HG02970 (cell line): ENCODE data around the gene DCUN1D2.
"Not testable (repeated sequence)": the region's sequence is repeated elsewhere in the genome, so short reads cannot be mapped to it uniquely, and the experiment has no call there.

Experiments
- ATAC-seq: cut with Tn5 transposase; IDR thresholded peaks from one replicate; pipeline ENCODE4 v1.9.1; 2021; ENCODE audit warnings: mild to moderate bottlenecking, moderate library complexity, moderate number of reproducible peaks; ENCODE audit not compliant: unreplicated experiment, low FRiP score

Gene DCUN1D2

DNA sequence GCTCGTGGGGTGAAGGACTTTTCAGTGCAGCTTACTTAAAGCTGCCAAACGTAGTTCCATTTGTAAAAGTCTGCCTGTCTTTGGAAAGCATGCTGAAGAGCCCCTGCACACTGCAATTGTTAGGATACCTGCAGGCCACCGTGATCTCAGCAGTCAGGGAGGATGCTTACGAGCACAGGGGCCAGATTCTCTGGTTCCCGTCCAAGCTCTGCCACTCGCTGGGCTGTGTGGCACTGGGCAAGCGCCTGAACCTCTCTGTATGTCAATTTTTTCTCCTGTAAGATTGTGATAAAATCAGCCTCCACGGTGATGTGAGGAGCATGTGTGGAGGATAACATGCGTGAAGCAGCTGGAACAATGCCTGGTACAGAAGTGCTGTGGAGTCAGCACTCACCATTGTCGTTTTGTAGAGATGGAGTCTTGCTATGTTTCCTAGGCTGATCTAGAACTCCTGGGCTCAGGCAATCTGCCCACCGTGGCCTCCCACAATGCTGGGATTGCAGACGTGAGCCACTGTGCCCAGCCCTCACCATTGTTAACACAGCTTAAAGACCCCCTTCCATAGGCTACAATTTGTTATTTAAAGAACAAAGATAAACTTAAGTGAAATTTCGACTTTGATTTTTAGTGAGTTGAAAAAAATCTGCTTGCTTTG lies 40.7 kb downstream of the DCUN1D2 start:
- ATAC-seq: no peak

GRCh38 chr13:113448885-113449692 lies 41.4 kb downstream of the DCUN1D2 start:
- no peak for ATAC-seq

- no peak for ATAC-seq
Measured at GRCh38 chr13:113448545-113448884, 42.0 kb downstream of the DCUN1D2 start.

DNA sequence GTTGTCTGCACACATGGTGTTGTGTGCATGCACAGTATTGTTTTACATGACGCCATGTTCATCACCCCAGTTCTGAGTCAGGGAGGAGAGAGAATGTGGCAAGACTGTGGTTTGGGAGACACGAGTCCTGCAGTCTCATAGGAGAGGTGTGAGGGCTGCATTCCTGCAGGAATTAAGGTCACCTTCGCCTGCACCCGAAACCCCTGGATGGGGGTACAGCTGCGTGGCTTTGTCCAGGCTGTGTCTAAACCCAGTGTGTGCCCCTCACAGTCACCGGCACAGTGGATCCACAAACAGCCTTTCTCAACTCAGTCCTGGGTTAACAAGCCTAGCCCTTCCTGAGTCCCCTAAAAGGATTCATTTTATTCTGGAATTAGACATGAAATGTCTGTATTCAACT lies 42.9 kb downstream of the DCUN1D2 start:
- ATAC-seq: no peak

DNA sequence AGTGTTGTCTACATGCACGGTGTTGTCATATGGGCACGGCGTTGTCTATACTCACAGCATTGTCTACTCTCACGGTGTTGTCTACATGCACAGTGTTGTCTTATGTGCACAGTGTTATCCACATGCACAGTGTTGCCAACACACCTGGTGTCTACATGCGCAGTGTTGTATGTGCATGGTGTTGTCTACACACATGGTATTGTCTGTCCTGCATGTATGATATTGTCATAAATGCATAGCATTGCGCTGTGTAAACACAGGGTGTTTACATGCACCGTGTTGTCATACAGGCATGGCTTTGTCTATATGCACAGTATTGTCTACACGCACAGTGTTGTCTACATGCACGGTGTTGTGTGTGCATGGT lies 44.0 kb downstream of the DCUN1D2 start:
- no peak for ATAC-seq

GRCh38 chr13:113445791-113446487 lies 44.6 kb downstream of the DCUN1D2 start:
- no peak for ATAC-seq

DNA sequence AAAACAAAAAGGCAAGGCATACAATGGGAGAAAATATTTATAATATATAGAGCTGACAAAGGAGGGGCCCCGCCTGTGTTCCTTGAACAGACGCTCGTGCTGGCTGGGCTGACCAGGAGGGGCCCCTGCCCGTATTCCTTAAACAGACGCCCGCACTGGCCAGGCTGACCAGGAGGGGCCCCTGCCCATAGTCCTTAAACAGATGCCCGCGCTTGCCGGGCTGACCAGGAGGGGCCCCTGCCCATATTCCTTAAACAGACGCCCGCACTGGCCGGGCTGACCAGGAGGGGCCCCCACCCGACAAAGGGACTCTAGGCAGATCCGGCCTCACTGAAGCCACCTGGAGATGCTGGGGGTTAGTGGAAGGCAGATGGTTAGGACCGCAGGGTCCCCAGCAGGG lies 46.5 kb downstream of the DCUN1D2 start:
- no peak for ATAC-seq

GRCh38 chr13:113442985-113443362 lies 47.5 kb downstream of the DCUN1D2 start:
- ATAC-seq: no peak

GRCh38 chr13:113442354-113442984 lies 48.0 kb downstream of the DCUN1D2 start:
- ATAC-seq: no peak

GRCh38 chr13:113441661-113442060 lies 48.9 kb downstream of the DCUN1D2 start:
- no peak for ATAC-seq

GRCh38 chr13:113437408-113438010 lies 53.0 kb downstream of the DCUN1D2 start:
- no peak for ATAC-seq

GRCh38 chr13:113436866-113437265 lies 53.6 kb downstream of the DCUN1D2 start:
- ATAC-seq: not testable (repeated sequence)

DNA sequence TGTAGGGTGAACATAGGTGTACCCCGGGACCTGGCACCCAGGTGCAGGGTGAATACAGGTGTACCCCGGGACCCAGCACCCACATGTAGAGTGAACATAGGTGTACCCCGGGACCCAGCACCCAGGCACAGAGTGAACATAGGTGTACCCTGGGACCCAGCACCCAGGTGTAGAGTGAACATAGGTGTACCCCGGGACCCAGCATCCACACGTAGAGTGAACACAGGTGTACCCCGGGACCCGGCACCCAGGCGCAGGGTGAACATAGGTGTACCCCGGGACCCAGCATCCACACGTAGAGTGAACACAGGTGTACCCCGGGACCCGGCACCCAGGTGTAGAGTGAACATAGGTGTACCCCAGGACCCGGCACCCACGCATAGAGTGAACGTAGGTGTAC lies 54.6 kb downstream of the DCUN1D2 start:
- ATAC-seq: not testable (repeated sequence)

GRCh38 chr13:113433391-113433916 lies 57.1 kb downstream of the DCUN1D2 start:
- ATAC-seq: no peak

GRCh38 chr13:113432506-113433270 lies 57.8 kb downstream of the DCUN1D2 start:
- ATAC-seq: no peak

DNA sequence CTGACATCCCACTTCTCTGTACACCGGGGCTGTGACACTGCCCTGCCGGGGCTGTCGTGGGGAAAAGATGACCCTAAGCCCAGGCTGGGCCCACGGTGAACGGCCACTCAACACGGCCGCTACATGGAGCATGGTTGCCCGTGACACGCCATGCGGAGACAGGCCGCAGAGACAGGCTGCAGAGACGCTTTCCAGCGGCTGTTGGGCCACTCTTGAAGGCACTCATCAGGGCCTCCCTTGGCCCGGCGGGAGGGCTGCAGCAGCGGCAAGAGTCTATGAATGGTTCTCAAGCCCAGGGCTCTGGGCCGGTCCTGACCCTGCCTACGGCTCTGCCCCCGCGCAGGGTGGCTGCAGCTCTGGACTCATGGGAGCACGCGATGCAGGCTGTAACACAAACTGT lies 59.3 kb downstream of the DCUN1D2 start:
- no peak for ATAC-seq

DNA sequence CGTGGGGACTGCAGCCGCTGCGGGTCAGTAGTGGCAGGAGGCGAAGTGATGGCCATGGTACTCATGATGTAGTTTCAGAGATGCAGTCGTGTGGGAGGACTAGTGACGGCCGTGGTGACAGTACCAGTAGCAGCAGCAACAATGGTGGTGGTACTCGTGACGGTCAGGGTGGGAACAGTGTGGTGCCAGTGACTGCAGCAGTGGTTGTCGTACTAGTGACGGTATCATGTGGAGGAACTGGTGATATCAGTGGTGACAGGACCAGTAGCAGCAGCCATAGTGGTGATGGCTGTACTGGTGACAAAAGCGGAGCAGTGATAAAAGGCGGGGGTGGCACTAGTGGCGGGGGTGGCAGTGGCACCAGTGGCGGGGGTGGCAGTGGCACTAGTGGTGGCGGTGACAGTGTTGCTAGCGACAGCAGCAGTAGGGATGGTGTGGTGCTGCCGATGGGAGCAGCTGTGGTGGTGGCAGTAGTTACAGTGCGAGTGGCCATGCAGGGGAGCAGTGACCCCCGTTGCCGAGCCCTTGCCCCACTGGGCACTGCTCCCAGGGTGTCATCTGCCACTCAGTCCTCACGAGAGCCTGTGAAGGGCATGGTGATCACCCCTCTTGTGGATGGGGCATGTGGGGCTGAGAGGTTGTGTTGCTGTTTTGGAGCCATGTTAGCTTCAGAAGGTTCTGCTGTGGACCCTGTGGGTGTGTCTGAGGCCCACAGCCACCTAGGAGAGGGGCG lies 60.0 kb downstream of the DCUN1D2 start:
- no peak for ATAC-seq

DNA sequence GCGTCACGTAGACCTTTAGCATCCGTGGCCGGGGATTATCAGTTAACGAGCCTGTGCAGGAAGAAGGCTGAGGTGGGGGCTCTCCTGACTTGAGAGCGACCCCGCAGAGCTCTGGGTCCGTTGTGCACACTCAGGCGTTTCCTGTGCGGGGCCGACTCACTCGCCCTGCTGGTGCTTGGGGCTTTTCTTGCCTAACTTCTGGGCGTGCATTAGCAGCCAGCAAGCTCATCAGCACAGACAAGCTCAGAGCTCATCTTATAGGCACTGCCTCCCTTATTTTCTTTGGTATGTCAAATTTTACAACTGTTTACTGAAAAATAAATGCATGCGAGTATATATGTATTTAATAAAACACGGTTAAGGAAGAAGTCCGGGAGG lies 60.9 kb downstream of the DCUN1D2 start:
- no peak for ATAC-seq
